ENCODE results near the gene ATP5MC2.
A peak's percentile ranks its signal among the peaks of the same experiment; 100 is the strongest.

ATP5MC2 gene

DNA sequence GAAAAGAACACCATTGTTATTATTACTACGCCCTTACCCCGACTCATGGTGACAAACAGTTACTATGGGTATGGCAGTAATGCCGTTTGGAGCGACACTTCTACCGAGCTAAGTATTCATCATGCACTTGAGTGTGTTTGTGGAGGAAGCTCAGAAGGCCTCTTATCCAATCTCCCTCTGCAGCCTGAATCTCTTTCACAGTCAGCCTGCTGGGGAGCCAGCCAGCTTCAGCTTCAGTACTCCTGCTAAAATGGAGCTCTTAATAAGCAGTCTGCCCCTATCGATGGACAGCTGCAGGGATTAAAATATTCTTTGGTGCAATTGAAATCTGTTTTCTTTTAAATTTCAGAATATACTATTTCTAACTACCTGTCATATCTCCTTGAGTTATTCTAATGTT, 24.7 kb upstream of the ATP5MC2 start:
- TF ChIP-seq, protein P1, sequence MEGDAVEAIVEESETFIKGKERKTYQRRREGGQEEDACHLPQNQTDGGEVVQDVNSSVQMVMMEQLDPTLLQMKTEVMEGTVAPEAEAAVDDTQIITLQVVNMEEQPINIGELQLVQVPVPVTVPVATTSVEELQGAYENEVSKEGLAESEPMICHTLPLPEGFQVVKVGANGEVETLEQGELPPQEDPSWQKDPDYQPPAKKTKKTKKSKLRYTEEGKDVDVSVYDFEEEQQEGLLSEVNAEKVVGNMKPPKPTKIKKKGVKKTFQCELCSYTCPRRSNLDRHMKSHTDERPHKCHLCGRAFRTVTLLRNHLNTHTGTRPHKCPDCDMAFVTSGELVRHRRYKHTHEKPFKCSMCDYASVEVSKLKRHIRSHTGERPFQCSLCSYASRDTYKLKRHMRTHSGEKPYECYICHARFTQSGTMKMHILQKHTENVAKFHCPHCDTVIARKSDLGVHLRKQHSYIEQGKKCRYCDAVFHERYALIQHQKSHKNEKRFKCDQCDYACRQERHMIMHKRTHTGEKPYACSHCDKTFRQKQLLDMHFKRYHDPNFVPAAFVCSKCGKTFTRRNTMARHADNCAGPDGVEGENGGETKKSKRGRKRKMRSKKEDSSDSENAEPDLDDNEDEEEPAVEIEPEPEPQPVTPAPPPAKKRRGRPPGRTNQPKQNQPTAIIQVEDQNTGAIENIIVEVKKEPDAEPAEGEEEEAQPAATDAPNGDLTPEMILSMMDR (conservative IDR thresholded peaks at IDR 0.05; ENCODE audit: low read depth, low read length), result peak; percentile 11
- H3K4me3 ChIP-seq (ENCODE audit: low read depth, low read length), result no peak overlapping the region
- DNase-seq (ENCODE audit: low read depth), result peak; percentile 9

DNA sequence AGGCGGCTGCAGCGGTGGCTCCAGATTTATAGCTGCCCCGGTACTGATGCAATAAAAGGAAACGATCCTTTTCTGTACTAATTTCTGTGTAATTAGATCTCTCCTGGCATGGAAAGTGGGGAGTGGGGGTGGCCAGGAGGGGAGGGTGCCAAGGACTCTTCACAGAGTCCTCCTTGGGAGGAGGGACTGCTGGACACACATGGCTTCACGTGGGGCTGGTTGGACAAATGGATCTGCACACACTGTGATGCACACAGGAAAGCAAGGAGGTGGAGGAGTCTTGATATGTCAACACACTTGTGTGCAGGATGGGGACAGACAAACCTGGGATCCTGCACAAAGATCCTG, 23.8 kb upstream of the ATP5MC2 start:
- TF ChIP-seq, protein P1 (conservative IDR thresholded peaks at IDR 0.05; ENCODE audit: low read depth, low read length), result no peak
- no peak for DNase-seq (ENCODE audit: low read depth)
- no peak overlapping the region for H3K4me3 ChIP-seq (ENCODE audit: low read depth, low read length)

DNA sequence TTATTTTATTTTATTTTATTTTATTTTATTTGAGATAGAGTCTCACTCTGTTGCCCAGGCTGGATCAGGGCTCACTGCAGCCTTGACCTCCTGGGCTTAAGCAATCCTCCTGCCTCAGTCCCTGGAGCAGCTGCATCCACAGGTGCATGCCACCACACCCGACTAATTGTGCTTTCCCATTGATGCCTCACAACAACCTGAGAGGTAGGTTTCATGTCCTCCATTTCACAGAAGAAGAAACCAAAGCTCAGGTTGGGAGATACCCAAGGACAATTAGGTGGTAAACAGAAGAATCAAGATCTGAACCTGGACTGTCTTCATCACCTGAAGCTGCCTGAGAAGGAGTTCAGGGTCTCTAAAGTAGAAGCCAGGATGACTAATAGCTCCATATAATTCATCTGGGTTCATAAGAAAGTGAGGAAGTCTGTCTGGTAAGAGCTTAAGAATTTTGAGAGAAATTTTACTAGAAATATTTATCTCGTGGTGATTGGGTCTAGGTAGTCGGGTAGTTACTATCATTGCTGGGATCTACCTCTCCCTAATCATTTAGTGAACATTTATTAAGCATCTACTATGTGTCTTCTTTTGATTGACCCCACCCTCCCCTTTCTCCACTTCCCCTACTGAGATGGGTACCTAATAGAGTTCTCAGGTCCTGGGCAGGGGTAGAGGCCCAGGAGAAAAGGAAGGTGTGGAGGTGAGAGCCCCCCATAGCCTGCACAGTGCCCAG, 23.2 kb upstream of the ATP5MC2 start:
- TF ChIP-seq, protein P1 (conservative IDR thresholded peaks at IDR 0.05; ENCODE audit: low read depth, low read length), result no peak
- DNase-seq (ENCODE audit: low read depth), result no peak
- no peak overlapping the region for H3K4me3 ChIP-seq (ENCODE audit: low read depth, low read length)

- TF ChIP-seq, protein P1 (conservative IDR thresholded peaks at IDR 0.05; ENCODE audit: low read depth, low read length), result no peak
- DNase-seq (ENCODE audit: low read depth), result no peak
- peak overlapping the region; percentile 34 for H3K4me3 ChIP-seq (ENCODE audit: low read depth, low read length)
These were observed 20.9 kb upstream of the ATP5MC2 start for GRCh38 chr12:53696655-53697331.

GRCh38 chr12:53696285-53696654, 20.4 kb upstream of the ATP5MC2 start:
- TF ChIP-seq, protein P1 (conservative IDR thresholded peaks at IDR 0.05; ENCODE audit: low read depth, low read length), result no peak
- DNase-seq (ENCODE audit: low read depth), result peak; percentile 96
- H3K4me3 ChIP-seq (ENCODE audit: low read depth, low read length), result peak overlapping the region; percentile 34

GRCh38 chr12:53695152-53696145, 19.6 kb upstream of the ATP5MC2 start:
- peak; percentile 73 for DNase-seq (ENCODE audit: low read depth)
- TF ChIP-seq, protein P1 (conservative IDR thresholded peaks at IDR 0.05; ENCODE audit: low read depth, low read length), result peak; percentile 22
- peak overlapping the region; percentile 39 for H3K4me3 ChIP-seq (ENCODE audit: low read depth, low read length)

Data from choroid plexus epithelial cell (primary cell).